Astrocyte (in vitro differentiated cells and primary cell): Measurements from ENCODE around the gene MMP28. TPM values are rescaled to one million over a fixed set of nuclear protein-coding genes. Genes with fewer than 3 reads are reported as not detected.

Experiments
- DNase-seq: peaks from one replicate; pipeline ENCODE4 v3.0.0-alpha.2; 2010; ENCODE audit warnings: low read depth
- FAIRE-seq: peaks from 2 replicates; lab custom pipeline; 2011; peaks lifted over from hg19 to GRCh38; lab: Jason Lieb, UNC
- H2AFZ ChIP-seq: 2 replicates; pipeline ENCODE4 v1.6.0; 2012; ENCODE audit warnings: low read depth, low read length, inconsistent platforms
- H3K27ac ChIP-seq: 2 replicates; pipeline ENCODE4 v1.5.1; 2011; ENCODE audit warnings: low read depth, low read length, inconsistent platforms
- H3K27me3 ChIP-seq: 2 replicates; pipeline ENCODE4 v1.6.0; 2011; ENCODE audit warnings: low read length, inconsistent platforms; ENCODE audit not compliant: insufficient read depth
- H3K36me3 ChIP-seq: 2 replicates; pipeline ENCODE4 v1.5.1; 2011; ENCODE audit warnings: low read length, inconsistent platforms; ENCODE audit not compliant: insufficient read depth
- H3K4me1 ChIP-seq: 2 replicates; pipeline ENCODE4 v1.5.1; 2011; ENCODE audit warnings: low read length, inconsistent platforms; ENCODE audit not compliant: insufficient read depth
- H3K4me2 ChIP-seq: 2 replicates; pipeline ENCODE4 v1.6.0; 2012; ENCODE audit warnings: low read length, inconsistent platforms
- H3K4me3 ChIP-seq: 2 replicates; pipeline ENCODE4 v1.5.1; 2011; ENCODE audit warnings: low read depth, mild to moderate bottlenecking, low read length, inconsistent platforms; ENCODE audit not compliant: insufficient read depth
- H3K79me2 ChIP-seq: 2 replicates; pipeline ENCODE4 v1.6.0; 2012; ENCODE audit warnings: mild to moderate bottlenecking, low read length, inconsistent platforms; ENCODE audit not compliant: insufficient read depth
- H3K9ac ChIP-seq: 2 replicates; pipeline ENCODE4 v1.6.0; 2012; ENCODE audit warnings: mild to moderate bottlenecking, low read length, inconsistent platforms
- H3K9me3 ChIP-seq: 2 replicates; pipeline ENCODE4 v1.5.1; 2012; ENCODE audit warnings: low read depth, mild to moderate bottlenecking, low read length, inconsistent platforms; ENCODE audit not compliant: insufficient read depth
- H4K20me1 ChIP-seq: 2 replicates; pipeline ENCODE4 v1.6.0; 2012; ENCODE audit warnings: low read length, inconsistent platforms; ENCODE audit not compliant: insufficient read depth
- H3K27ac Mint-ChIP-seq: one replicate; pipeline ENCODE4 v1.8.0; 2021; ENCODE audit warnings: mild to moderate bottlenecking, mixed read lengths; ENCODE audit not compliant: unreplicated experiment
- H3K27me3 Mint-ChIP-seq: one replicate; pipeline ENCODE4 v1.8.0; 2021; ENCODE audit warnings: low read depth, mixed read lengths; ENCODE audit not compliant: unreplicated experiment
- H3K36me3 Mint-ChIP-seq: one replicate; pipeline ENCODE4 v1.8.0; 2021; ENCODE audit warnings: low read depth, mixed read lengths; ENCODE audit not compliant: unreplicated experiment
- H3K4me1 Mint-ChIP-seq: one replicate; pipeline ENCODE4 v1.8.0; 2021; ENCODE audit warnings: low read depth, mixed read lengths; ENCODE audit not compliant: unreplicated experiment
- H3K4me3 Mint-ChIP-seq: one replicate; pipeline ENCODE4 v1.8.0; 2021; ENCODE audit warnings: mild to moderate bottlenecking, moderate library complexity, mixed read lengths; ENCODE audit not compliant: unreplicated experiment
- H3K9me3 Mint-ChIP-seq: one replicate; pipeline ENCODE4 v1.8.0; 2021; ENCODE audit warnings: mild to moderate bottlenecking, mixed read lengths; ENCODE audit not compliant: unreplicated experiment
- CTCF ChIP-seq: IDR thresholded peaks from 2 replicates; pipeline ENCODE4 v1.5.1; 2011; ENCODE audit warnings: low read depth, mild to moderate bottlenecking, inconsistent platforms, low read length, moderate library complexity; ENCODE audit not compliant: insufficient read depth
- EZH2 ChIP-seq: IDR thresholded peaks from 2 replicates; pipeline ENCODE4 v1.6.1; 2012; ENCODE audit warnings: mild to moderate bottlenecking, low read length, inconsistent platforms; ENCODE audit not compliant: insufficient read depth
- total RNA-seq: library from RNA; stranded (reverse); gene quantifications from 2 replicates; pipeline ENCODE4 v1.2.1, GENCODE V29; 2021

Gene MMP28
- total RNA-seq, 1 donor from 2014 or later, result 1.2 TPM

GRCh38 chr17:35742496-35742895 lies 52.9 kb downstream of the MMP28 start:
- H3K4me1 Mint-ChIP-seq, result no peaks in the 10 kb centered on the region
- H3K27ac Mint-ChIP-seq, result no peak overlapping the region
- no peak for DNase-seq
- peaks cover 1% of the 10 kb centered on the region for H3K9me3 Mint-ChIP-seq
- peaks cover 65% of the 10 kb centered on the region for H3K27me3 Mint-ChIP-seq
- no peak overlapping the region for H3K4me3 ChIP-seq
- H3K27ac ChIP-seq, result no peak overlapping the region
- TF ChIP-seq EZH2, result no peak
- no peak for TF ChIP-seq CTCF
- peaks cover 7% of the 10 kb centered on the region for H3K9me3 ChIP-seq
- no peak overlapping the region for H3K4me2 ChIP-seq
- H3K36me3 ChIP-seq, result no peaks in the 10 kb centered on the region
- H3K4me3 Mint-ChIP-seq, result no peak overlapping the region
- H2AFZ ChIP-seq, result no peak overlapping the region
- H3K27me3 ChIP-seq, result peaks cover 36% of the 10 kb centered on the region
- no peaks in the 10 kb centered on the region for H3K79me2 ChIP-seq
- peaks cover 4% of the 10 kb centered on the region for H3K36me3 Mint-ChIP-seq
- no peak for FAIRE-seq
- H4K20me1 ChIP-seq, result peaks cover 7% of the 10 kb centered on the region
- no peak overlapping the region for H3K9ac ChIP-seq
- peaks cover 2% of the 10 kb centered on the region for H3K4me1 ChIP-seq

- Mint-ChIP-seq H3K4me3 (no peak overlapping the region), H3K27me3 (peaks cover 59% of the 10 kb centered on the region), H3K36me3 (peaks cover 4% of the 10 kb centered on the region), H3K27ac (no peak overlapping the region), H3K4me1 (no peaks in the 10 kb centered on the region), H3K9me3 (peaks cover 1% of the 10 kb centered on the region)
- no peak overlapping the region for H3K4me3 ChIP-seq
- H3K4me1 ChIP-seq, result peaks cover 2% of the 10 kb centered on the region
- H3K9ac ChIP-seq, result no peak overlapping the region
- peaks cover 7% of the 10 kb centered on the region for H4K20me1 ChIP-seq
- H3K9me3 ChIP-seq, result peaks cover 7% of the 10 kb centered on the region
- no peak for DNase-seq
- no peaks in the 10 kb centered on the region for H3K79me2 ChIP-seq
- TF ChIP-seq CTCF (no peak), EZH2 (peak; percentile 85)
- H3K27ac ChIP-seq, result no peak overlapping the region
- H2AFZ ChIP-seq, result no peak overlapping the region
- H3K4me2 ChIP-seq, result peak overlapping the region; percentile 36
- H3K27me3 ChIP-seq, result peaks cover 36% of the 10 kb centered on the region
- no peak for FAIRE-seq
- H3K36me3 ChIP-seq, result no peaks in the 10 kb centered on the region
Measured at GRCh38 chr17:35740997-35741931, 54.2 kb downstream of the MMP28 start.

- Mint-ChIP-seq H3K36me3 (peaks cover 4% of the 10 kb centered on the region), H3K4me3 (no peak overlapping the region), H3K9me3 (peaks cover 1% of the 10 kb centered on the region), H3K27ac (no peak overlapping the region), H3K27me3 (peaks cover 56% of the 10 kb centered on the region), H3K4me1 (no peaks in the 10 kb centered on the region)
- FAIRE-seq, result no peak
- Histone ChIP-seq H3K27ac (no peak overlapping the region), H3K9me3 (peaks cover 7% of the 10 kb centered on the region), H3K9ac (no peak overlapping the region), H4K20me1 (peaks cover 7% of the 10 kb centered on the region), H2AFZ (no peak overlapping the region), H3K27me3 (peaks cover 36% of the 10 kb centered on the region), H3K36me3 (no peaks in the 10 kb centered on the region), H3K4me3 (no peak overlapping the region), H3K79me2 (no peaks in the 10 kb centered on the region), H3K4me1 (peaks cover 2% of the 10 kb centered on the region), H3K4me2 (no peak overlapping the region)
- no peak for DNase-seq
- TF ChIP-seq CTCF (no peak), EZH2 (no peak)
Measured at GRCh38 chr17:35740216-35740615, 55.2 kb downstream of the MMP28 start.
